MCF 10A (cell line): ENCODE measurements around the gene POU2AF2. TPM values are rescaled to one million over a fixed set of nuclear protein-coding genes. Genes with fewer than 3 reads are reported as not detected.

Source experiments
- BruUV-seq: library from RNA; stranded (reverse); fragments of 400-500 nt; replicated peaks from 2 replicates; lab custom pipeline; 2021; lab: Mats Ljungman, UMichigan
- CTCF ChIA-PET: fragments of 300-600 bp; sonication (Branson Sonifier 250); formaldehyde crosslinking; extraction: SDS; loops from one replicate; lab custom pipeline; 2021; ENCODE audit warnings: antibody characterized with exemption, inconsistent platforms; lab: Yijun Ruan, JAX
- POLR2A ChIA-PET: fragments of 300-600, 350-650 bp; sonication (Branson Sonifier 250); formaldehyde crosslinking; extraction: SDS; loops from one replicate; lab custom pipeline; 2020; ENCODE audit warnings: antibody characterized with exemption, inconsistent platforms; lab: Yijun Ruan, JAX
- DNase-seq: peaks from one replicate; pipeline ENCODE4 v3.0.0-alpha.2; 2018; ENCODE audit not compliant: unreplicated experiment
- H3K27ac Mint-ChIP-seq: one replicate; pipeline ENCODE4 v1.8.0; 2022; ENCODE audit warnings: mild to moderate bottlenecking, low read depth, mixed read lengths; ENCODE audit not compliant: unreplicated experiment
- H3K27me3 Mint-ChIP-seq: one replicate; pipeline ENCODE4 v1.8.0; 2022; ENCODE audit warnings: mixed read lengths; ENCODE audit not compliant: insufficient read depth, unreplicated experiment
- H3K36me3 Mint-ChIP-seq: one replicate; pipeline ENCODE4 v1.8.0; 2022; ENCODE audit warnings: mild to moderate bottlenecking, moderate library complexity, mixed read lengths; ENCODE audit not compliant: insufficient read depth, unreplicated experiment
- H3K4me1 Mint-ChIP-seq: one replicate; pipeline ENCODE4 v1.8.0; 2022; ENCODE audit warnings: mixed read lengths; ENCODE audit not compliant: insufficient read depth, unreplicated experiment
- H3K4me3 Mint-ChIP-seq: one replicate; pipeline ENCODE4 v1.8.0; 2022; ENCODE audit warnings: mild to moderate bottlenecking, moderate library complexity, mixed read lengths; ENCODE audit not compliant: unreplicated experiment
- H3K9me3 Mint-ChIP-seq: one replicate; pipeline ENCODE4 v1.8.0; 2022; ENCODE audit warnings: mixed read lengths; ENCODE audit not compliant: unreplicated experiment
- CTCF ChIP-seq: fragments of 200-600 bp; IDR thresholded peaks from one replicate; pipeline ENCODE4 v1.8.0; 2022; ENCODE audit warnings: antibody characterized with exemption, mild to moderate bottlenecking; ENCODE audit not compliant: unreplicated experiment
- intact Hi-C: fragments of 100-400 bp; cut with micrococcal nuclease; formaldehyde crosslinking; loops from 2 replicates; pipeline ENCODE4 v1.14.1; 2022
- total RNA-seq: library from RNA; stranded (reverse); gene quantifications from 2 replicates; pipeline ENCODE4 v1.2.3, GENCODE V29; 2022

Gene POU2AF2
- total RNA-seq, 1 experiment from 2014 or later = not detected

- no peak for TF ChIP-seq CTCF
- Mint-ChIP-seq H3K36me3 (no peaks in the 10 kb centered on the region), H3K4me3 (no peak overlapping the region), H3K27ac (no peak overlapping the region), H3K4me1 (no peaks in the 10 kb centered on the region), H3K9me3 (no peaks in the 10 kb centered on the region), H3K27me3 (peaks cover 50% of the 10 kb centered on the region)
- no TSS peak for BruUV-seq
- intact Hi-C loops = no loop called here
- ChIA-PET CTCF (interaction anchor here (1.1 to 2.7 kb wide), 2 partner anchors 10 to 175 kb away, joined by 4 to 8 read pairs; no protein-coding TSS in a partner anchor), POLR2A (no interaction called here)
- no peak for DNase-seq
Observed at GRCh38 chr11:111272420-111272819, 26.9 kb downstream of the POU2AF2 start.

GRCh38 chr11:111282562-111283075 lies 37.1 kb downstream of the POU2AF2 start:
- POLR2A ChIA-PET = interaction anchor here (1.0 to 2.0 kb wide), 4 partner anchors 141 to 164 kb away, joined by 3 to 7 read pairs (median 4); no protein-coding TSS in a partner anchor
- H3K4me1 Mint-ChIP-seq = no peaks in the 10 kb centered on the region
- no peak for DNase-seq
- peaks cover 42% of the 10 kb centered on the region for H3K27me3 Mint-ChIP-seq
- no peaks in the 10 kb centered on the region for H3K36me3 Mint-ChIP-seq
- H3K9me3 Mint-ChIP-seq = no peaks in the 10 kb centered on the region
- TF ChIP-seq CTCF = no peak
- H3K4me3 Mint-ChIP-seq = no peak overlapping the region
- intact Hi-C loops = loop anchor here (1.0 to 10.0 kb wide), 4 partner anchors 141 to 282 kb away; no protein-coding TSS in a partner anchor
- H3K27ac Mint-ChIP-seq = no peak overlapping the region
- CTCF ChIA-PET = interaction anchor here (0.6 to 9.6 kb wide), 31 partner anchors 8 to 1157 kb away, joined by 3 to 233 read pairs (median 4); no protein-coding TSS in a partner anchor
- no TSS peak for BruUV-seq

- Mint-ChIP-seq H3K27ac (no peak overlapping the region), H3K36me3 (no peaks in the 10 kb centered on the region), H3K9me3 (no peaks in the 10 kb centered on the region), H3K27me3 (peaks cover 28% of the 10 kb centered on the region), H3K4me1 (no peaks in the 10 kb centered on the region), H3K4me3 (no peak overlapping the region)
- no peak for DNase-seq
- ChIA-PET CTCF (interaction anchor here (0.6 to 9.6 kb wide), 15 partner anchors 14 to 1259 kb away, joined by 3 to 233 read pairs (median 6); partner anchors contain the start of gene POU2AF3), POLR2A (no interaction called here)
- TF ChIP-seq CTCF = no peak
- BruUV-seq = no TSS peak
- intact Hi-C loops = loop anchor here (1.0 to 10.0 kb wide), 4 partner anchors 139 to 281 kb away; no protein-coding TSS in a partner anchor
Observed at GRCh38 chr11:111283945-111284481, 38.5 kb downstream of the POU2AF2 start.
